ELF-1 (cell line): Measurements from ENCODE around the gene GRIA4.

Experiments used
- DNase-seq: peaks from one replicate; pipeline ENCODE4 v3.0.0-alpha.2; 2016; ENCODE audit warnings: low read depth, low spot score

GRIA4 gene

GRCh38 chr11:105918600-105918999, 308.7 kb downstream of the GRIA4 start:
- no peak for DNase-seq

- DNase-seq, result no peak
Observed at GRCh38 chr11:105923252-105923651, 313.4 kb downstream of the GRIA4 start.

- no peak for DNase-seq
Observed at GRCh38 chr11:105923807-105924206, 313.9 kb downstream of the GRIA4 start.

GRCh38 chr11:105929084-105929955, 319.4 kb downstream of the GRIA4 start:
- DNase-seq, result no peak

- DNase-seq, result no peak
Observed at GRCh38 chr11:105933695-105934094, 323.8 kb downstream of the GRIA4 start.

GRCh38 chr11:105935791-105936190, 325.9 kb downstream of the GRIA4 start:
- DNase-seq, result no peak

- DNase-seq, result no peak
Observed at GRCh38 chr11:105937331-105937730, 327.5 kb downstream of the GRIA4 start.

- DNase-seq, result no peak
Observed at GRCh38 chr11:105937738-105938137, 327.9 kb downstream of the GRIA4 start.

- no peak for DNase-seq
Observed at GRCh38 chr11:105942921-105943320, 333.0 kb downstream of the GRIA4 start.

GRCh38 chr11:105948918-105949590, 339.2 kb downstream of the GRIA4 start:
- no peak for DNase-seq

GRCh38 chr11:105953886-105954285, 344.0 kb downstream of the GRIA4 start:
- DNase-seq, result no peak

GRCh38 chr11:105960252-105961245, 350.7 kb downstream of the GRIA4 start:
- DNase-seq, result peak; percentile 94

GRCh38 chr11:105968021-105968697, 358.3 kb downstream of the GRIA4 start:
- DNase-seq, result no peak

- DNase-seq, result no peak
Observed at GRCh38 chr11:105969756-105970155, 359.9 kb downstream of the GRIA4 start.

- DNase-seq, result no peak
Observed at GRCh38 chr11:105975128-105975527, 365.3 kb downstream of the GRIA4 start.

- no peak for DNase-seq
Observed at GRCh38 chr11:105979997-105980703, 370.3 kb downstream of the GRIA4 start.

GRCh38 chr11:105986554-105986953, 376.7 kb downstream of the GRIA4 start:
- no peak for DNase-seq

- DNase-seq, result no peak
Observed at GRCh38 chr11:105988197-105988596, 378.3 kb downstream of the GRIA4 start.

GRCh38 chr11:105989124-105989523, 379.3 kb downstream of the GRIA4 start:
- DNase-seq, result no peak

- DNase-seq, result no peak
Observed at GRCh38 chr11:105991888-105992287, 382.0 kb downstream of the GRIA4 start.
